ENCODE data around the gene ADISSP. TPM values are rescaled to one million over a fixed set of nuclear protein-coding genes. Genes with fewer than 3 reads are reported as not detected.

Gene ADISSP
- total RNA-seq, 2 donors from 2014 or later: 40.7 to 66.0 TPM

GRCh38 chr20:3777716-3778629 is 10.4 kb upstream of the ADISSP start:
- peak overlapping the region; percentile 49 for H3K27ac Mint-ChIP-seq
- ATAC-seq (replicated peaks): peak; percentile 88
- H3K9me3 Mint-ChIP-seq: no peaks in the 10 kb centered on the region
- peak overlapping the region; percentile 78 for H3K4me3 Mint-ChIP-seq
- no peaks in the 10 kb centered on the region for H3K36me3 Mint-ChIP-seq (ENCODE audit: low read depth)
- H3K27me3 Mint-ChIP-seq: no peaks in the 10 kb centered on the region
- H3K4me1 Mint-ChIP-seq: peaks cover 16% of the 10 kb centered on the region

GRCh38 chr20:3777381-3777715 is 9.8 kb upstream of the ADISSP start:
- H3K27ac Mint-ChIP-seq: peak overlapping the region; percentile 49
- H3K9me3 Mint-ChIP-seq: no peaks in the 10 kb centered on the region
- no peaks in the 10 kb centered on the region for H3K36me3 Mint-ChIP-seq (ENCODE audit: low read depth)
- H3K27me3 Mint-ChIP-seq: no peaks in the 10 kb centered on the region
- peak overlapping the region; percentile 78 for H3K4me3 Mint-ChIP-seq
- ATAC-seq (replicated peaks): peak; percentile 62
- H3K4me1 Mint-ChIP-seq: peaks cover 16% of the 10 kb centered on the region

- no peak overlapping the region for H3K4me3 Mint-ChIP-seq
- H3K9me3 Mint-ChIP-seq: no peaks in the 10 kb centered on the region
- no peaks in the 10 kb centered on the region for H3K36me3 Mint-ChIP-seq (ENCODE audit: low read depth)
- peaks cover 2% of the 10 kb centered on the region for H3K4me1 Mint-ChIP-seq
- H3K27me3 Mint-ChIP-seq: no peaks in the 10 kb centered on the region
- ATAC-seq (replicated peaks): peak; percentile 25
- H3K27ac Mint-ChIP-seq: no peak overlapping the region
These were observed 8.0 kb upstream of the ADISSP start for GRCh38 chr20:3775457-3776108.

- no peaks in the 10 kb centered on the region for H3K9me3 Mint-ChIP-seq
- no peak for ATAC-seq (replicated peaks)
- H3K4me3 Mint-ChIP-seq: no peak overlapping the region
- H3K36me3 Mint-ChIP-seq (ENCODE audit: low read depth): no peaks in the 10 kb centered on the region
- no peak overlapping the region for H3K27ac Mint-ChIP-seq
- H3K4me1 Mint-ChIP-seq: peaks cover 7% of the 10 kb centered on the region
- no peaks in the 10 kb centered on the region for H3K27me3 Mint-ChIP-seq
These were observed 4.1 kb upstream of the ADISSP start for GRCh38 chr20:3771552-3772058.

- ATAC-seq (replicated peaks): peak; percentile 65
- H3K27me3 Mint-ChIP-seq: no peaks in the 10 kb centered on the region
- peaks cover 12% of the 10 kb centered on the region for H3K4me1 Mint-ChIP-seq
These were observed 983 bp upstream of the ADISSP start for GRCh38 chr20:3768342-3769130.

GRCh38 chr20:3767110-3767426 is 485 bp downstream of the ADISSP start:
- ATAC-seq (replicated peaks): no peak
- H3K36me3 Mint-ChIP-seq (ENCODE audit: low read depth): peaks cover under 1% of the 10 kb centered on the region
- no peaks in the 10 kb centered on the region for H3K9me3 Mint-ChIP-seq
- peak overlapping the region; percentile 83 for H3K27ac Mint-ChIP-seq
- peak overlapping the region; percentile 89 for H3K4me3 Mint-ChIP-seq
- H3K27me3 Mint-ChIP-seq: no peaks in the 10 kb centered on the region
- peaks cover 12% of the 10 kb centered on the region for H3K4me1 Mint-ChIP-seq

More at GRCh38 chr20:3768342-3769130, 983 bp upstream of the ADISSP start:
- Mint-ChIP-seq H3K27ac (peak overlapping the region; percentile 94), H3K9me3 (no peaks in the 10 kb centered on the region), H3K4me3 (peak overlapping the region; percentile 89), H3K36me3 (ENCODE audit: low read depth) (no peaks in the 10 kb centered on the region)

GRCh38 chr20:3766422-3767109 is 987 bp downstream of the ADISSP start:
- H3K9me3 Mint-ChIP-seq: no peaks in the 10 kb centered on the region
- peaks cover 5% of the 10 kb centered on the region for H3K36me3 Mint-ChIP-seq (ENCODE audit: low read depth)
- no peak for ATAC-seq (replicated peaks)
- peak overlapping the region; percentile 89 for H3K4me3 Mint-ChIP-seq
- H3K27ac Mint-ChIP-seq: peak overlapping the region; percentile 83
- no peaks in the 10 kb centered on the region for H3K27me3 Mint-ChIP-seq
- H3K4me1 Mint-ChIP-seq: peaks cover 12% of the 10 kb centered on the region

- Mint-ChIP-seq H3K27ac (no peak overlapping the region), H3K9me3 (no peaks in the 10 kb centered on the region), H3K4me1 (peaks cover 12% of the 10 kb centered on the region), H3K4me3 (peak overlapping the region; percentile 89), H3K36me3 (ENCODE audit: low read depth) (peaks cover 7% of the 10 kb centered on the region), H3K27me3 (no peaks in the 10 kb centered on the region)
- no peak for ATAC-seq (replicated peaks)
These were observed 2.2 kb downstream of the ADISSP start for GRCh38 chr20:3765171-3765882.

- H3K4me3 Mint-ChIP-seq: no peak overlapping the region
- H3K27ac Mint-ChIP-seq: no peak overlapping the region
- H3K36me3 Mint-ChIP-seq (ENCODE audit: low read depth): peaks cover 7% of the 10 kb centered on the region
- ATAC-seq (replicated peaks): no peak
- H3K27me3 Mint-ChIP-seq: no peaks in the 10 kb centered on the region
- H3K9me3 Mint-ChIP-seq: no peaks in the 10 kb centered on the region
- peaks cover 12% of the 10 kb centered on the region for H3K4me1 Mint-ChIP-seq
These were observed 2.9 kb downstream of the ADISSP start for GRCh38 chr20:3764659-3765058.

GRCh38 chr20:3763671-3764601 is 3.6 kb downstream of the ADISSP start:
- H3K4me3 Mint-ChIP-seq: no peak overlapping the region
- no peak overlapping the region for H3K27ac Mint-ChIP-seq
- H3K27me3 Mint-ChIP-seq: no peaks in the 10 kb centered on the region
- no peak for ATAC-seq (replicated peaks)
- peaks cover 8% of the 10 kb centered on the region for H3K4me1 Mint-ChIP-seq
- no peaks in the 10 kb centered on the region for H3K9me3 Mint-ChIP-seq
- H3K36me3 Mint-ChIP-seq (ENCODE audit: low read depth): peaks cover 7% of the 10 kb centered on the region

GRCh38 chr20:3760655-3761348 is 6.8 kb downstream of the ADISSP start:
- Mint-ChIP-seq H3K27me3 (no peaks in the 10 kb centered on the region), H3K9me3 (no peaks in the 10 kb centered on the region), H3K36me3 (ENCODE audit: low read depth) (peaks cover 23% of the 10 kb centered on the region), H3K27ac (no peak overlapping the region), H3K4me1 (no peaks in the 10 kb centered on the region), H3K4me3 (no peak overlapping the region)
- no peak for ATAC-seq (replicated peaks)

- no peaks in the 10 kb centered on the region for H3K27me3 Mint-ChIP-seq
- peak overlapping the region; percentile 12 for H3K27ac Mint-ChIP-seq
- ATAC-seq (replicated peaks): no peak
- H3K9me3 Mint-ChIP-seq: no peaks in the 10 kb centered on the region
- no peak overlapping the region for H3K4me3 Mint-ChIP-seq
- H3K36me3 Mint-ChIP-seq (ENCODE audit: low read depth): peaks cover 23% of the 10 kb centered on the region
- H3K4me1 Mint-ChIP-seq: no peaks in the 10 kb centered on the region
These were observed 7.7 kb downstream of the ADISSP start for GRCh38 chr20:3759884-3760283.
